ENCODE results near the gene NAALADL2. TPM values are rescaled to one million over a fixed set of nuclear protein-coding genes. Genes with fewer than 3 reads are reported as not detected.

NAALADL2 gene
- total RNA-seq, 1 experiment from 2014 or later = 1.6 TPM

DNA sequence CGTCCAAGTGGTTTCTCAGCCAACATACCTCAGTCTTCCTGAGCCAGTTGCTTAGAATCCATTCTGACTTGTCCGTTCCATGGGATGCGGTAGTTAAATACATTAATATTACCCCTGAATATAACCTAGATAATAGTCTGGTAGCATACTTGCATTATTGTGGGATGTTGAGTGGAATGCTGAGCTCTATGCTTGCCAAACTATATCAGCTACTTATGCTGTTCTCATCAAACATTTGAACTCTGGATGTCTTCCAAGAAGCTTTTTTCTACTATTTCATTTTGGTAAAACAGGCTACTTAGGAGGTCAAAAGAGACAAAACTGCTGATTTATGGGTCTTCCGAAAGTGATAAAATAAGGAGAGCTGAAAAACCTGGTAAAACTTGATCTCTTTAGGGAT lies 429.5 kb downstream of the NAALADL2 start:
- Histone ChIP-seq H3K14ac (ENCODE audit: insufficient read depth, low read length) (no peak overlapping the region), H3K27me3 (ENCODE audit: insufficient read depth, low read length) (no peaks in the 10 kb centered on the region), H2AK5ac (ENCODE audit: insufficient read length, low read length) (no peak overlapping the region), H4K91ac (ENCODE audit: insufficient read length, low read depth, low read length) (no peak overlapping the region), H3K9ac (ENCODE audit: extremely low read depth, insufficient read length, low read length) (no peak overlapping the region), H2BK120ac (ENCODE audit: low read depth, low read length, poor library complexity, severe bottlenecking) (no peak overlapping the region), H3K79me2 (ENCODE audit: insufficient read depth, low read length) (no peaks in the 10 kb centered on the region), H3K4ac (ENCODE audit: low read depth, low read length) (no peak overlapping the region), H3T11ph (ENCODE audit: low read length) (no peak overlapping the region), H4K5ac (ENCODE audit: insufficient read length, low read depth, low read length) (no peak overlapping the region), H3K18ac (ENCODE audit: insufficient read length, low read depth, low read length) (no peak overlapping the region), H3K79me1 (ENCODE audit: insufficient read depth, low read depth, low read length, poor library complexity, severe bottlenecking) (no peaks in the 10 kb centered on the region), H2BK15ac (ENCODE audit: low read depth, low read length) (no peak overlapping the region), H2BK5ac (ENCODE audit: insufficient read length, low read length) (no peak overlapping the region), H2AFZ (ENCODE audit: low read length) (no peak overlapping the region), H4K8ac (replicated peaks; ENCODE audit: insufficient read length, low read depth, low read length) (no peak overlapping the region), H2BK12ac (ENCODE audit: insufficient read length, low read depth, low read length) (no peak overlapping the region), H2BK20ac (ENCODE audit: low read depth, low read length, poor library complexity, severe bottlenecking) (no peak overlapping the region), H3K23me2 (ENCODE audit: insufficient read length, low read depth, low read length, poor library complexity, severe bottlenecking) (no peaks in the 10 kb centered on the region), H3K4me2 (ENCODE audit: insufficient read depth, insufficient read length, low read length) (no peak overlapping the region), H3K56ac (ENCODE audit: insufficient read length, low read depth, low read length) (no peak overlapping the region), H3K9me3 (ENCODE audit: control insufficient read depth, low read depth, low read length) (no peaks in the 10 kb centered on the region), H4K20me1 (ENCODE audit: control insufficient read depth, insufficient read depth, insufficient read length) (no peaks in the 10 kb centered on the region), H3K4me1 (ENCODE audit: insufficient read depth, low read length) (no peaks in the 10 kb centered on the region), H3K27ac (ENCODE audit: insufficient read length, low read depth, low read length) (no peak overlapping the region), H3K23ac (ENCODE audit: insufficient read length, low read depth, low read length) (no peak overlapping the region)
- no peaks in the 10 kb centered on the region for H3K36me3 Mint-ChIP-seq (ENCODE audit: insufficient read depth in 1 of 3, low read depth in 3 of 3)
- WGBS (ENCODE audit: extremely low coverage, insufficient read length, low lambda C conversion rate) = no CpG with 5 or more reads among the region's 4 CpGs
- H3K27ac Mint-ChIP-seq = no peak overlapping the region
- H3K4me1 Mint-ChIP-seq = no peaks in the 10 kb centered on the region
- no peaks in the 10 kb centered on the region for H3K27me3 Mint-ChIP-seq (ENCODE audit: low read depth)
- H3K4me3 Mint-ChIP-seq = no peak overlapping the region
- TF ChIP-seq, protein P1, sequence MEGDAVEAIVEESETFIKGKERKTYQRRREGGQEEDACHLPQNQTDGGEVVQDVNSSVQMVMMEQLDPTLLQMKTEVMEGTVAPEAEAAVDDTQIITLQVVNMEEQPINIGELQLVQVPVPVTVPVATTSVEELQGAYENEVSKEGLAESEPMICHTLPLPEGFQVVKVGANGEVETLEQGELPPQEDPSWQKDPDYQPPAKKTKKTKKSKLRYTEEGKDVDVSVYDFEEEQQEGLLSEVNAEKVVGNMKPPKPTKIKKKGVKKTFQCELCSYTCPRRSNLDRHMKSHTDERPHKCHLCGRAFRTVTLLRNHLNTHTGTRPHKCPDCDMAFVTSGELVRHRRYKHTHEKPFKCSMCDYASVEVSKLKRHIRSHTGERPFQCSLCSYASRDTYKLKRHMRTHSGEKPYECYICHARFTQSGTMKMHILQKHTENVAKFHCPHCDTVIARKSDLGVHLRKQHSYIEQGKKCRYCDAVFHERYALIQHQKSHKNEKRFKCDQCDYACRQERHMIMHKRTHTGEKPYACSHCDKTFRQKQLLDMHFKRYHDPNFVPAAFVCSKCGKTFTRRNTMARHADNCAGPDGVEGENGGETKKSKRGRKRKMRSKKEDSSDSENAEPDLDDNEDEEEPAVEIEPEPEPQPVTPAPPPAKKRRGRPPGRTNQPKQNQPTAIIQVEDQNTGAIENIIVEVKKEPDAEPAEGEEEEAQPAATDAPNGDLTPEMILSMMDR (conservative IDR thresholded peaks at IDR 0.05) = no peak
- H3K9me3 Mint-ChIP-seq = no peaks in the 10 kb centered on the region
- no peak for DNase-seq

Measured in H9 (cell line).